ENCODE data around the gene IL25. TPM values are rescaled to one million over a fixed set of nuclear protein-coding genes. Genes with fewer than 3 reads are reported as not detected.

IL25 gene
- polyA plus RNA-seq, 1 of the 3 experiments (the other 2 are of a cell fraction): not detected

GRCh38 chr14:23360496-23360895, 12.1 kb upstream of the IL25 start:
- H4K20me1 ChIP-seq (ENCODE audit: insufficient read depth): no peaks in the 10 kb centered on the region
- H3K4me3 ChIP-seq (ENCODE audit: low read depth in 2 of 2, low read length in 1 of 2): no peak overlapping the region
- no peaks in the 10 kb centered on the region for H3K9me3 ChIP-seq
- H3K9me2 ChIP-seq: no peaks in the 10 kb centered on the region
- 53% methylated on average over 2 of the region's 11 CpGs for WGBS (ENCODE audit: low lambda C conversion rate)
- H3K9ac ChIP-seq: no peak overlapping the region
- peaks cover 0 to 8% of the 10 kb centered on the region in 2 experiments; a peak in 2 of 4 replicates for H3K4me1 ChIP-seq (ENCODE audit: control insufficient read depth in 1 of 2, insufficient read depth in 2 of 2, low read depth in 1 of 2, low read length in 1 of 2)
- POLR2A ChIA-PET: interaction anchor here (1.1 to 1.2 kb wide), 4 partner anchors 8 to 58 kb away, joined by 4 read pairs; partner anchors contain the start of genes PABPN1 and SLC22A17
- H3K79me2 ChIP-seq (ENCODE audit: insufficient read depth): peaks cover 6% of the 10 kb centered on the region; the same call in 1 of the 2 replicates
- H3K4me2 ChIP-seq: no peak overlapping the region
- no peaks in the 10 kb centered on the region for H3K27me3 ChIP-seq (ENCODE audit: insufficient read depth)
- no peak overlapping the region; a peak in 1 of 4 replicates for H3K27ac ChIP-seq (ENCODE audit: low read depth in 2 of 2, low read length in 1 of 2)
- H3K36me3 ChIP-seq (replicated peaks in 1 of 2; ENCODE audit: control insufficient read depth in 1 of 2, insufficient read depth in 2 of 2, low read length in 1 of 2): peaks cover 0 to 2% of the 10 kb centered on the region in 2 experiments
- CTCF ChIA-PET: interaction anchor here (1.0 to 6.4 kb wide), 6 partner anchors 15 to 37 kb away, joined by 3 to 42 read pairs (median 6); no protein-coding TSS in a partner anchor
- peak; percentile 63 for DNase-seq
- no peak for TF ChIP-seq USF2 (IDR thresholded peaks at IDR 0.05; ENCODE audit: borderline replicate concordance, low read depth, low read length)
- TF ChIP-seq GABPA (IDR thresholded peaks at IDR 0.05; ENCODE audit: low read depth): no peak
- TF ChIP-seq PBX3 (IDR thresholded peaks at IDR 0.05): no peak
- TF ChIP-seq NRF1 (IDR thresholded peaks at IDR 0.05; ENCODE audit: low read depth, low read length): no peak
- no peak for TF ChIP-seq ELF1 (IDR thresholded peaks at IDR 0.05)
- TF ChIP-seq IRF3 (IDR thresholded peaks at IDR 0.05; ENCODE audit: low read depth, low read length): no peak
- TF ChIP-seq FOXM1 (IDR thresholded peaks at IDR 0.05; ENCODE audit: low read depth): no peak
- TF ChIP-seq SIN3A (IDR thresholded peaks at IDR 0.05; ENCODE audit: borderline replicate concordance, low read depth, low read length): no peak
- no peak for TF ChIP-seq SMC3 (IDR thresholded peaks at IDR 0.05; ENCODE audit: low read depth, low read length)
- no peaks in the 10 kb centered on the region for H3F3A ChIP-seq (replicated peaks; ENCODE audit: insufficient read depth)
- H2AFZ ChIP-seq (ENCODE audit: low read depth): no peak overlapping the region

GRCh38 chr14:23361320-23361719, 11.3 kb upstream of the IL25 start:
- TF ChIP-seq SMC3 (IDR thresholded peaks at IDR 0.05; ENCODE audit: low read depth, low read length) (no peak), CHD2 (IDR thresholded peaks at IDR 0.05; ENCODE audit: low read length, partially characterized antibody) (no peak), REST (IDR thresholded peaks at IDR 0.05; ENCODE audit: low read depth, low read length) (no peak)
- Histone ChIP-seq H3K36me3 (replicated peaks in 1 of 2; ENCODE audit: control insufficient read depth in 1 of 2, insufficient read depth in 2 of 2, low read length in 1 of 2) (peaks cover 0 to 2% of the 10 kb centered on the region in 2 experiments), H3K27me3 (ENCODE audit: insufficient read depth) (no peaks in the 10 kb centered on the region), H3K4me3 (ENCODE audit: low read depth in 2 of 2, low read length in 1 of 2) (no peak overlapping the region), H3K4me2 (no peak overlapping the region), H3K9ac (no peak overlapping the region), H3K79me2 (ENCODE audit: insufficient read depth) (peaks cover 6% of the 10 kb centered on the region; the same call in 1 of the 2 replicates), H3K9me3 (no peaks in the 10 kb centered on the region), H3K9me2 (no peaks in the 10 kb centered on the region), H3K4me1 (ENCODE audit: control insufficient read depth in 1 of 2, insufficient read depth in 2 of 2, low read depth in 1 of 2, low read length in 1 of 2) (peaks cover 0 to 8% of the 10 kb centered on the region in 2 experiments; a peak in 2 of 4 replicates), H4K20me1 (ENCODE audit: insufficient read depth) (no peaks in the 10 kb centered on the region), H2AFZ (ENCODE audit: low read depth) (no peak overlapping the region), H3K27ac (ENCODE audit: low read depth in 2 of 2, low read length in 1 of 2) (no peak overlapping the region), H3F3A (replicated peaks; ENCODE audit: insufficient read depth) (no peaks in the 10 kb centered on the region)
- CTCF ChIA-PET: interaction anchor here (0.7 to 6.4 kb wide), 8 partner anchors 7 to 34 kb away, joined by 3 to 42 read pairs (median 4); partner anchors contain the start of gene SLC22A17
- POLR2A ChIA-PET: interaction anchor here (0.7 to 1.1 kb wide), 2 partner anchors 9 to 32 kb away, joined by 3 to 4 read pairs; partner anchors contain the start of gene SLC22A17
- no peak for DNase-seq
